H1 (cell line): ENCODE measurements around the gene FAM210A. TPM values are rescaled to one million over a fixed set of nuclear protein-coding genes. Genes with fewer than 3 reads are reported as not detected.

Source experiments
- BRCA1 ChIP-seq: IDR thresholded peaks from 2 replicates; pipeline ENCODE4 v1.6.1; 2012; ENCODE audit warnings: low read depth, low read length, improper control_type of control experiment
- CREB1 ChIP-seq: IDR thresholded peaks from 2 replicates; pipeline ENCODE4 v1.6.1; 2012; ENCODE audit warnings: inconsistent platforms
- KDM5A ChIP-seq: fragments of 200-600 bp; IDR thresholded peaks from 2 replicates; pipeline ENCODE4 v1.7.1; 2012; ENCODE audit warnings: mild to moderate bottlenecking, low read length, inconsistent platforms, mixed read lengths
- NANOG ChIP-seq: IDR thresholded peaks from 2 replicates; pipeline ENCODE4 v1.6.1; 2011; ENCODE audit warnings: low read length, low read depth, mild to moderate bottlenecking, inconsistent platforms; ENCODE audit not compliant: insufficient read depth, poor library complexity, severe bottlenecking
- POU5F1 ChIP-seq: IDR thresholded peaks from 2 replicates; pipeline ENCODE4 v1.6.1; 2011; ENCODE audit warnings: low read depth, mild to moderate bottlenecking, low read length, moderate library complexity
- TAF1 ChIP-seq: IDR thresholded peaks from 2 replicates; pipeline ENCODE4 v1.6.1; 2011; ENCODE audit warnings: mild to moderate bottlenecking, low read depth, low read length
- polyA plus RNA-seq, 7 experiments: library from polyadenylated mRNA; depleted of rRNA in 3 of 7; stranded (reverse) in 5 of 7; unstranded in 2 of 7; fragments of >200 nt in 5 of 7; fragments of 200-250 nt in 2 of 7; gene quantifications; 1 replicate in 5 of 7; 2 replicates in 1 of 7; 4 replicates in 1 of 7; pipeline versions ENCODE4 v1.2.1 to v1.2.3, GENCODE V29; 2011 to 2013; ENCODE audit warnings: missing spikeins in 2 of 7, mixed read lengths in 2 of 7
- total RNA-seq: library from RNA; stranded (reverse); fragmentation: NEBNext Ultra II Directional; extraction: Animal tissue kit (Norgen Biotek cat#: 25700); gene quantifications from 2 replicates; pipeline ENCODE4 v1.2.1, GENCODE V29; 2021
- TF ChIP-seq, protein P1 (sequence below), 3 experiments: IDR thresholded peaks; 1 replicate in 2 of 3; 2 replicates in 1 of 3; pipeline versions ENCODE4 v1.5.1 to v1.6.1; 2011; ENCODE audit warnings: low read length in 3 of 3, mild to moderate bottlenecking in 3 of 3, inconsistent platforms in 2 of 3, low read depth in 1 of 3, moderate library complexity in 1 of 3; ENCODE audit not compliant: insufficient read depth in 1 of 3; ENCODE audit errors: control extremely low read depth in 1 of 3

The FAM210A gene
- total and polyA plus RNA-seq, 2 of the 8 experiments (the other 6 are each of a cell fraction or from before 2014, with no cell fraction given), result 8.2 to 25.4 TPM

- TF ChIP-seq NANOG, result no peak
- no peak for TF ChIP-seq POU5F1
- TF ChIP-seq TAF1, result no peak
- TF ChIP-seq KDM5A, result no peak
- no peak for TF ChIP-seq CREB1
- TF ChIP-seq BRCA1, result no peak
- TF ChIP-seq, protein P1, sequence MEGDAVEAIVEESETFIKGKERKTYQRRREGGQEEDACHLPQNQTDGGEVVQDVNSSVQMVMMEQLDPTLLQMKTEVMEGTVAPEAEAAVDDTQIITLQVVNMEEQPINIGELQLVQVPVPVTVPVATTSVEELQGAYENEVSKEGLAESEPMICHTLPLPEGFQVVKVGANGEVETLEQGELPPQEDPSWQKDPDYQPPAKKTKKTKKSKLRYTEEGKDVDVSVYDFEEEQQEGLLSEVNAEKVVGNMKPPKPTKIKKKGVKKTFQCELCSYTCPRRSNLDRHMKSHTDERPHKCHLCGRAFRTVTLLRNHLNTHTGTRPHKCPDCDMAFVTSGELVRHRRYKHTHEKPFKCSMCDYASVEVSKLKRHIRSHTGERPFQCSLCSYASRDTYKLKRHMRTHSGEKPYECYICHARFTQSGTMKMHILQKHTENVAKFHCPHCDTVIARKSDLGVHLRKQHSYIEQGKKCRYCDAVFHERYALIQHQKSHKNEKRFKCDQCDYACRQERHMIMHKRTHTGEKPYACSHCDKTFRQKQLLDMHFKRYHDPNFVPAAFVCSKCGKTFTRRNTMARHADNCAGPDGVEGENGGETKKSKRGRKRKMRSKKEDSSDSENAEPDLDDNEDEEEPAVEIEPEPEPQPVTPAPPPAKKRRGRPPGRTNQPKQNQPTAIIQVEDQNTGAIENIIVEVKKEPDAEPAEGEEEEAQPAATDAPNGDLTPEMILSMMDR (IDR thresholded peaks at IDR 0.05; ENCODE audit: control extremely low read depth in 1 of 3, insufficient read depth in 1 of 3, low read depth in 1 of 3, low read length in 3 of 3), result no peak
Observed at GRCh38 chr18:13676471-13676870, 49.9 kb downstream of the FAM210A start (continued).
